Peyer's patch (tissue), 4 donors: Measurements from ENCODE around the gene RHOH. TPM values are rescaled to one million over a fixed set of nuclear protein-coding genes. Genes with fewer than 3 reads are reported as not detected.
A peak's percentile ranks its signal among the peaks of the same experiment; 100 is the strongest.

Experiments used
- DNase-seq, 3 donors: peaks; one replicate each; pipeline ENCODE4 v3.0.0-alpha.2; 2017 to 2019
- H3K27ac ChIP-seq, 4 donors: fragments of 200-600 bp; sonication (generic); one replicate each; pipeline ENCODE4 v1.5.1; 2016 to 2019
- H3K27me3 ChIP-seq, 2 donors: fragments of 200-600 bp; sonication (generic); one replicate each; pipeline ENCODE4 v1.5.1; 2019
- H3K36me3 ChIP-seq, 3 donors: fragments of 200-600 bp; sonication (generic); one replicate each; pipeline ENCODE4 v1.5.1; 2016 to 2019
- H3K4me1 ChIP-seq, 4 donors: fragments of 200-600 bp; sonication (generic); one replicate each; pipeline ENCODE4 v1.5.1; 2016 to 2019
- H3K4me3 ChIP-seq, 4 donors: fragments of 200-600 bp; sonication (generic); 1 replicate in 3 of 4; 2 replicates in 1 of 4; pipeline ENCODE4 v1.5.1; 2016 to 2019; ENCODE audit warnings: mild to moderate bottlenecking in 1 of 4
- H3K9me3 ChIP-seq, 4 donors: fragments of 200-600 bp; sonication (generic); one replicate each; pipeline ENCODE4 v1.5.1; 2016 to 2019; ENCODE audit warnings: mild to moderate bottlenecking in 1 of 4
- CTCF ChIP-seq, 6 experiments: fragments of 450-650 bp in 4 of 6; fragments of 200-600 bp in 2 of 6; sonication (generic) in 1 of 6; IDR thresholded peaks; one replicate each; pipeline ENCODE4 v1.5.1; 2017 to 2019; ENCODE audit warnings: antibody characterized with exemption in 6 of 6, mild to moderate bottlenecking in 3 of 6, moderate library complexity in 1 of 6
- POLR2A ChIP-seq, 2 donors: fragments of 450-650 bp; IDR thresholded peaks; one replicate each; pipeline ENCODE4 v1.5.1; 2017; ENCODE audit warnings: antibody characterized with exemption in 2 of 2, mild to moderate bottlenecking in 2 of 2, moderate library complexity in 2 of 2
- total RNA-seq, 4 donors: library from RNA; depleted of rRNA; stranded (reverse); fragments of >200 nt; gene quantifications; one replicate each; pipeline ENCODE4 v1.1.0, GENCODE V29; 2016

Gene RHOH
- total RNA-seq, 4 donors from 2014 or later, result 3.0 to 46.2 (median 9.8) TPM

- TF ChIP-seq CTCF (IDR thresholded peaks at IDR 0.05) (no peak), POLR2A (IDR thresholded peaks at IDR 0.05) (no peak)
- Histone ChIP-seq H3K4me3 (peak overlapping the region in 3 of 4 donors; percentile 0 to 57 (median 14)), H3K9me3 (no peaks in the 10 kb centered on the region), H3K27me3 (no peaks in the 10 kb centered on the region), H3K27ac (peak overlapping the region; percentile 48 to 87 (median 80)), H3K36me3 (no peaks in the 10 kb centered on the region), H3K4me1 (peaks cover 0 to 4% (median 0%) of the 10 kb centered on the region in 4 donors)
- DNase-seq, result no peak
Measured at GRCh38 chr4:40202474-40202873, 5.6 kb downstream of the RHOH start.

DNA sequence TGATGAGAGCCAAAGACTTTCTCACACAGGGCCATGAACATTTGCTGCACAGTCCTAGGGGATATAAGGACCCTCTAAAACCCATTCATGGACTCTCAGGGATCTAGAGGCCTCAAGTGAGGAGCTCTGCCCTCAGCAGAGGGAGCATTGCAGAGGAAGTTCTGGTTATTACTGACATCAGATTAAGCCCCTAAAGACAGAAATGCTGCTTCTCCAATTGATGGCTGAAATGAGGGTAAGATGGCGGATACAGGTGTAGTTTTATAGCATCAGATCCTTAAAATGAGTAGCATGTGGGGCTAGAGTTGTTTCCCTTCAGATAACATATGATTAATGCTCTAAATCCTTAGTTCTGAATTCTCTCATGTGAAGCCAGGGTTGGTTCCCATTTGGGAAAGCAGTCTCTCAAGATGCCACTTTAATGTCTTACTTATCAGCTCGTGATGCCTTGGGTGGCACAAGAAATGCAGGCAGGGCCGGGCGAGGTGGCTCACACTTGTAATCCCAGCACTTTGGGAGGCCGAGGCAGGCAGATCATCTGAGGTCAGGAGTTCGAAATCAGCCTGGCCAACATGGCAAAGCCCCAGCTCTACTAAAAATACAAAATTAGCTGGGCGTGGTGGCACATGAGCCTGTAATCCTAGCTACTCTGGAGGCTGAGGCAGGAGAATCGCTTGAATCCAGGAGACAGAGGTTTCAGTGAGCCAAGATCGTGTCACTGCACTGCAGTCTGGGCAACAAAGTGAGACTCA, 7.9 kb downstream of the RHOH start:
- Histone ChIP-seq H3K36me3 (no peaks in the 10 kb centered on the region), H3K27me3 (no peaks in the 10 kb centered on the region), H3K9me3 (no peaks in the 10 kb centered on the region), H3K27ac (peak overlapping the region; percentile 79 to 87 (median 80)), H3K4me3 (peak overlapping the region in 3 of 4 donors; percentile 5 to 16 (median 11)), H3K4me1 (peaks cover 0 to 4% (median 0%) of the 10 kb centered on the region in 4 donors)
- no peak for TF ChIP-seq CTCF (IDR thresholded peaks at IDR 0.05)
- TF ChIP-seq POLR2A (IDR thresholded peaks at IDR 0.05), result no peak
- DNase-seq, result no peak

DNA sequence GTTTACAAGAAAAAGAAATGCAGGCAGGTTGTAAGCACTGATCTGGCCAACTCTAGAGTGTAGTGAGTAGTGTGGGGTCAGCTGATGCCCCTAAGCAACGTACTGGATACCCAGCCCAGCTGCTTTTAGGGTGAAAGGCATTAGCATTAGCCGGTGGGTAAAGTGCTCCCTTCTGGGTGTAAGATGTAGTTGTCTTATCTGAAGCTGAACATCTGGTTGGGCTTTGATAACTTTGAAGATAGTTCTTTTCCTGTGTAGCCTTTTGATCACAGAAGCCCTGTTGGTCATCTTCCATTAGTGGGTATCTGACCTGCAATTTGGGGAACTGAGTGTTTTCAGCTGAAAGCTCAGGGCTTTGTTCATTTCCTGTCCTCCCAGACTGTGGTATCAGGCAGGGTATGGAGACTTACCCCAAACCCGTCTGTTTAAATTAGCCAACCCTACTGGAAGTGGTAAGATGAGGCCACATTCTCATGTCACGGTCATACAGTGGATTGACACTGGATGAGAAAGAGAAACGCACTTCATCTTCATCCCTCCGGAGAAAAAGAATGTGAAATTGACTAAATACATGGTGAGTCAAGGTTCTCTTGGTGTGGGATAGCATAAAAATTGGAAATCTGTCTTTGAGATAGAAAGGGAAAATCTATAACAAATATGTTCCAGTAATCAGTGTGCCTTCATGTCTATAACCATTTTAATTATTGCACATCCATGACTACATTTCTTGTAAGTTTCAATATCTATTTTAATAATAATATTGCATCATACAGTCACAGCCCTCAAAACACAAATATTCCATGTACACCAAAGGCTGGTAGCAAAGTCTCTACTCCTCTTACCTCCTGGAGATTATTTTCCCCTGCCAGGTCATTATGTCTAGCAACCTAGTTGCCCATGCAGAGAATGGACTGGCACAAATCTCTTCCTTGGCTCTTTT, 8.7 kb downstream of the RHOH start:
- no peaks in the 10 kb centered on the region for H3K27me3 ChIP-seq
- no peaks in the 10 kb centered on the region for H3K9me3 ChIP-seq
- H3K4me3 ChIP-seq, result peak overlapping the region in 3 of 4 donors; percentile 5 to 16 (median 11)
- peak in 1 of 2 donors; percentile 36 for TF ChIP-seq POLR2A (IDR thresholded peaks at IDR 0.05)
- TF ChIP-seq CTCF (IDR thresholded peaks at IDR 0.05), result no peak
- no peaks in the 10 kb centered on the region for H3K36me3 ChIP-seq
- DNase-seq, result peak in 1 of 3 donors; percentile 64
- H3K27ac ChIP-seq, result peak overlapping the region; percentile 79 to 87 (median 80)
- H3K4me1 ChIP-seq, result peaks cover 0 to 4% (median 0%) of the 10 kb centered on the region in 4 donors

- DNase-seq, result no peak
- Histone ChIP-seq H3K27me3 (no peaks in the 10 kb centered on the region), H3K9me3 (no peaks in the 10 kb centered on the region), H3K36me3 (no peaks in the 10 kb centered on the region), H3K4me1 (peaks cover 0 to 4% (median 0%) of the 10 kb centered on the region in 4 donors), H3K27ac (peak overlapping the region; percentile 79 to 87 (median 80)), H3K4me3 (peak overlapping the region in 2 of 4 donors; percentile 17 to 19)
- TF ChIP-seq CTCF (IDR thresholded peaks at IDR 0.05) (no peak), POLR2A (IDR thresholded peaks at IDR 0.05) (no peak)
Measured at GRCh38 chr4:40206426-40206825, 9.6 kb downstream of the RHOH start.

DNA sequence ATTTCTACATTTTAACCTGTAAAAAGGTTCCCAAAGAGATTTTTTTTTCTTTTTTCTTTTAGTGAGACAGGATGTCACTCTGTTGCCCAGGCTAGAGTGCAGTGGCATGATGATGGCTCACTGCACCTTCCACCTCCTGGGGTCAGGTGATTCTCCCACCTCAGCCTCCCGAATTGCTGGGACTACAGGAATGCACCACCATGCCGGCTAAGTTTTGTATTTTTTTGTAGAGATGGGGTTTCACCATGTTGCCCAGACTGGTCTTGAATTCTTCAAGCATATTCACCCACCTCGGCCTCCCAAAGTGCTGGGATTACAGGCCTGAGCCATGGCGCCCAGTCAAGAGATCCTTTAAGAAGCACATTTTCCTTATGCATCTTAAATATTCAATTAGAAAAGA, 12.6 kb downstream of the RHOH start:
- Histone ChIP-seq H3K4me3 (no peak overlapping the region), H3K27ac (peak overlapping the region in 3 of 4 donors; percentile 24 to 62 (median 26)), H3K9me3 (no peaks in the 10 kb centered on the region), H3K36me3 (no peaks in the 10 kb centered on the region), H3K4me1 (peaks cover 0 to 15% (median 4%) of the 10 kb centered on the region in 4 donors), H3K27me3 (no peaks in the 10 kb centered on the region)
- no peak for TF ChIP-seq POLR2A (IDR thresholded peaks at IDR 0.05)
- no peak for TF ChIP-seq CTCF (IDR thresholded peaks at IDR 0.05)
- DNase-seq, result no peak
